Stimulated activated CD8-positive, alpha-beta memory T cell treated with anti-CD3 and anti-CD28 coated beads, Interleukin-15, amount 100 ng/mL, for 1 hour (primary cell): Measurements from ENCODE around the gene GIPR.
"Not testable (repeated sequence)": the region's sequence is repeated elsewhere in the genome, so short reads cannot be mapped to it uniquely, and the experiment has no call there.

ENCODE experiments used
- DNase-seq: peaks from one replicate; pipeline ENCODE4 v3.0.0-alpha.2; 2020; ENCODE audit warnings: low read depth

GIPR gene

DNA sequence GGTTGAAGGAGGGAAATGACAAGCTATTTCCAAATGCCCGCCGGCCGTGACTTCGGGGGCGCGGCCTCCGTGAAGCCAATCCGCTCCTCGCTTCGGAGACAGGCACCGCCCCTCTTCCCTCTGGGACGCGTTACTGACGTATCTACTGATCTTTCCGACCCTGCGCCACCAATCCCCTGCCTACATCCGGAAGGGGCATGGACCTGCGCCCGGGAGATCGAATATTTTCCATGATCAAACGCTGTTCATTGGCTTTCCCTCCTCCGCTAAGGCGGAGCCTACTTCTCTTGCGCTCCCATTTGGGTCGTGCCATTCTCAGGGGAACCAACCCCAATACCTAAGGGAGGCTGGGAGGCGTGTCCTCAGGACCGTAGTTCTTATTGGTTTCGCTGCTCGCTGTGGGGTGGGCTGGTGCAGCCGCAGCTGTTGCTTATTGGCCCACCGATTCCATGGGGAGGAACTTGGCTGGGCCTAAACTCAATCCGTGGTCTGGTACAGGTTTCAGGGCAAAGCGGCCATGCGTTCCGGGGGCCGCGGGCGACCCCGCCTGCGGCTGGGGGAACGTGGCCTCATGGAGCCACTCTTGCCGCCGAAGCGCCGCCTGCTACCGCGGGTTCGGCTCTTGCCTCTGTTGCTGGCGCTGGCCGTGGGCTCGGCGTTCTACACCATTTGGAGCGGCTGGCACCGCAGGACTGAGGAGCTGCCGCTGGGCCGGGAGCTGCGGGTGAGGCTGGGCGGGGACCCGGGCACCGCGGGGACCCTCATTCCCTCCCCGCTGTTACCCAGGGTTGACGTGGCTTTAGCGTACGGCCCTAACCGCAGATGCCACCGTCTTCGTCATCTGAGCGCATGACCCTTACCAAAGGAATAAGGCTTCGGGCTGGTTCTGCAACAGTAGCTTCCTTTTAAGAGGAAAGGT, 24.4 kb downstream of the GIPR start, which contains the start of gene QPCTL:
TSS of gene QPCTL (plus strand) at position 480 of the 919 bp plus-strand sequence. CDS start at position 518, 38 bp downstream.
- peak; percentile 91 for DNase-seq

DNA sequence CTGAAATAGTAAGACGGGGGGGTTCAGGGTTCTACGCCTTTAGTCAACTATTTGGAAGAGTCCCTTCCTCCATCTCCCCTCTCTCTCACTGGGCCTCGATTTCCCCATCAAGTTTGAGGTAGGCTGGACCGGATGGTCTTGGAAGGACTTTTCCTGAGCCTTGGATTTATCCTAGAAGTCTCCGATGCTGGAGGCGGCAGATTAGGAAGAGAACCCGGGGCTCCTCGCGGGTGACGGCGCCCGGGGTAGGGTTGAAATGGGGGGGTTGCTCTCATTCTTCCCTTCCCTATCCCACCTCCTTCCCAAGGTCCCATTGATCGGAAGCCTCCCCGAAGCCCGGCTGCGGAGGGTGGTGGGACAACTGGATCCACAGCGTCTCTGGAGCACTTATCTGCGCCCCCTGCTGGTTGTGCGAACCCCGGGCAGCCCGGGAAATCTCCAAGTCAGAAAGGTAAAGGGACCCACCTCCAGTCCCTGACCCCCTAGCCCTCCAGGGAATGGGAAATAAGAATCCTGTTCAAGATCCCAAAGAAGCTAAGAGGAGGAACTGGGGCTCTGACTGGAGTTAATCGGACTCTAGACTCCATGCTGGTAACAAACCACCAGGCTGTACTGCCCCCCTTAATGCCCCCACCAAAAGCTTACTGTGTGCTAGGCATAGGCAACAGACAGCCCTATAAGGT, 25.2 kb downstream of the GIPR start:
- peak; percentile 68 for DNase-seq

DNA sequence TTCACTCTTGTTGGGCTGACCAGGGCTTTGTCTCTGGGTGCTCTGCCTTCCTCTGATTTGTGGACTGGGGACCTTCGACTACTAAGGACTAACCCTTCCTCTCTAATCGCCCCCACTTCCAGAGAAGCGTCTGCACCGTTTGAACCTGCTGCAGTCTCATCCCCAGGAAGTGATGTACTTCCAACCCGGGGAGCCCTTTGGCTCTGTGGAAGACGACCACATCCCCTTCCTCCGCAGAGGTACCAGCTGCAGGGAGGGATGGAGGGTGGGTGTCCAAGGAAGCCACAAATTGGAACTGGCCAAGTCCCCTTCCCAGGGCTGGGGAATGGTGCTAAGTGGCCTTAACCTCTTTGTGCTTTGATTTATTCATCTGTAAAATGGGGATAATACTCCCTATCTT, 33.7 kb downstream of the GIPR start:
- DNase-seq = no peak

DNA sequence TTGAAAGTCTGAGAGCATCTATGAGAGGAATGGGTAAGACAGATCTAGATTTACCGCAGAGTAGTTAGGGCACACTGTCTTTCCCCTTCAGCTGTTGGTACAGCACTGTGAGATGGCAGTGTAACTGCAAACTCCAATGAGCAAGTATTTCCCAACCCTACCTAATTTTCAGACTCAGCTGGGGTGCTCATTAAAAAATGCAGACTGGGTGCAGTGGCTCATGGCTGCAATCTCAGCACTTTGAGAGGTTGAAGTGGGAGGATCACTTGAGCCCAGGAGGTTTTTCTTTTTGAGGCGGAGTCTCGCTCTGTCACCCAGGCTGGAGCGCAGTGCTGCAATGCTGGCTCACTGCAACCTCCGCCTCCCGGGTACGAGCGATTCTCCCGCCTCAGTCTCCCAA, 37.1 kb downstream of the GIPR start:
- no peak for DNase-seq

DNA sequence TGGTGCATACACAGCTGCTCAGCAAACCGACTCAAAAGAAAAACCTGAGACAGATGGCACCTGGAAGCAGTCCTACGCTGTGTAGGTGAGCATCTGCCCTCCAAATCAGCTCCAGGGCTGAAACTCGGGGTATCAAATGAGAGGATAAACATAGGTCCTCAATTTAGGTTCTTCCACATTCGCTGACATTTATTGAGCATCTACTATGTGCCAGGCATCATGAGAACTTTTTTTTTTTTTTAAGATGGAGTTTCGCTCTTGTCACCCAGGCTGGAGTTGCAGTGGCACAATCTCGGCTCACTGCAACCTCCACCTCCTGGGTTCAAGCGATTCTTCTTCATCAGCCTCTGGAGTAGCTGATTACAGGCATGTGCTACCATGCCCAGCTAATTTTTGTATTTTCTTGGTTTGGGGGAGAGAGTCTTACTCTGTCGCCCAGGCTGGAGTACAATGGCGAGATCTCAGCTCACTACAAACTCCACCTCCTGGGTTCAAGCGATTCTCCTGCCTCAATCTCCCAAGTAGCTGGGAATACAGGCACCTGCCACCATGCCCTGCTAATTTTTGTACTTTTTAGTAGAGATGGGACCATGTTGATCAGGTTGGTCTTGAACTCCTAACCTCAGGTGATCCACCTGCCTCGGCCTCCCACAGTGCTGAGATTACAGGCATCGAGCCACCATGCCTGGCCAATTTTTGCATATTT, 37.8 kb downstream of the GIPR start:
- no peak for DNase-seq

DNA sequence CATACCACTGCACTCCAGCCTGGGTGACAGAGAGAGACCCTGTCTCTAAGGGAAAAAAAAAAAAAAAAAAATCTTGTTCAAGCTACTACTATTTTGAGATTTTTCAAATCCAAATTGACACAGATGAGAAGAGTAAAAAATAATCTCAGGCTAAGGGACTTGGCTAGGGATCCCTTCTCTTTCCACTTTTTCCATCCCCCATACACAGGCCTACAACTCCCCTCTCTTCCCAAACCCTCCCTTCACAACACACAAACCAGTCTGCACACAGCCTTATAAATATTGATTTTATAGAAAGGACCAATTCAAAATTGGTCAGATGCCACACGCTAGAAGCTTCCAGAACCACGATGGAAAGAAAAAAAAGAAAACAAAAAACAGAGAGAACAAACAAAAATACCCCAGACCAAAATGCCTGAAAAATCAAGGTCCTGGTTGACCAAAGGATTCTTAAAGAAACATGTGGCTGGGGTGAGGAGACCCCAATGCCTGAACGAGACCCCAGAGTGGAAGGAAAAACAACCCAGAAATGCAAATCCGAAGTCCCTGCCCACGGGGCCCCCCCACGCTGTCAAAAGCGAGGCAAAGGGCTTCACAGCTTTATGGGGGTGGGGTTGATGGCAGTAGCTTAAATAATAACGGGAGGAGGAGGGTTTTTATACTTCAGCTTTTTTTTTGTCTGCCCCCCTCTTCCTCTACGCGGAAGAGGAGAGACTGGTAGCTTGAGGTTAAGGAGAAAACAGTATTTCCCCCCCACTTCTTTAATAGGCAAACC, 42.5 kb downstream of the GIPR start:
- no peak for DNase-seq

DNA sequence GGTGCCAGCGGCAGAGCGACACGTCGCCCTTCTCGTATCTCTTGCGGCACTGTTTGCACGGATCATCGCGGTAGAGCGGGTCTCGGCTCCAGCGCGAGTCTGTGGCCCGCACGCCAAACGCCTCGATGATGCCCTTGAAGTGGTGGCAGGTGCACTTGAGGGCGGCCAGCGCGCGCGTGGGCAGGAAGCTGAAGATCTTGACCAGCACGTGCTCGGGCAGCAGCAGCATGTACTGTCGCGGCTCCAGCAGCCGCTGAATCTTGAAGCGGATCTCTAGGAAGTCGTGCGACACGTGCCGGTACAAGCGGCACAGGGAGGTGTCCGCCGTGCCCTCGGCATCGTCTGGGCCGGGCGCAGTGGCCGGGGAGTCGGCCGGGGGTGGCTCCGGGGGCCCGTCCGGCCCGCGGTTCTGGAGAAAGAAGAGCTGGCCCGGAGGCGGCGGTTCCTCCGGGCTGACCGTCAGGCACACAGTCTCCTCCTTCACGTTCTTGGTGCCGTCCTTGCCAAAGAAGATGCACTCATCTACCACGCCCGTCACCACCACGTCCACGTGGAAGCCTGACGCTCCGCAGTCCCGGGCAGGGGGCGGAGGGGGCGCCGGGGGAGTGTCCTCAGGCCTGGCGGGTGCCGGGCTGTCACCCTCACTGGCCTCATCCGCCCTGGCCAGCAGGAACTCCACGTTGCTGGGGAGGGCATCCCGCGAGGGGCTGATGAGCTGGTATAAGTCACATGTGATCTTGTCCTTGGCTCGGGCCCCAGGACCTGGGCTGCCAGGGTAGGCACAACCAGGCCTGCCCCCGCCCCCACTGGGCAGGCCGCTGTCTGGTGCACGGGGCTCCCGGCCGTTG, 44.1 kb downstream of the GIPR start:
- DNase-seq = no peak

DNA sequence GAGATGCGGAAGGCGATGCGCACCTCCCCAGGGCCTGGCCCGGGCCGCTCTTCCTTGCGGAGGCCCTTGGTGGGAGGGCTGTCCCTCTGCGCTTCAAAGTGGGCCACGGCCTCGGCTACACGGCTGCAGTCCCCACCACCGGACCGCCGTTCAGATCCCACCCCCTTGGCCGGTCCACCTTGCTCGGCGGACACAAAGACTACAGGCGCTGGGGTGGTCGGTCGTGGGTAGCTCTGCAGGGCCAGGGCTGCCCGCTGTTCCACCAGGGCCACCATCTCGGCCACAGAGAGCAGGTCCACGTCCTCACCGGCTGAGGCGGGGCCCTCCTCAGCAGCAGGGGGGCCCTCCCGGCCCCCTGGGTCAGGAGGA, 44.7 kb downstream of the GIPR start:
- no peak for DNase-seq

DNA sequence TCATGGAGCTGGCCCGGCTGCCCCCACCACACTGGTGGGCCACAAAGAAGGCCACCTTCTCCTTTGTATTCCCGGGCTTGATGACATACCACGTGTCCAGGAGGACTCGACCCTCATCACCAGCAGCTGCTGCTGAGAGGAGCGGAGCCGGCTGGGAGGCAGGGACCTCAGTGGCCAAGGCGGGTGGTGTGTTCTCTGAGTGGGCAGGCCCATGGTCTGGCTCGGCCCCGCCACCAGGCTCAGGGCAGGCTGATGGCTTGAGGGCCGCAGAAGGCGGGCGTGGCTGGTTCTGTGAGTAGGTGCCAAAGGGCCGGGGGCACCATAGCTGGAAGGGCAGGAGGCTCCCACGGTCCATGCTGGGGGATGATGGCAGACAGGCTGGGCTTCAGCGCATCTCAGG, 45.1 kb downstream of the GIPR start:
- DNase-seq = no peak

DNA sequence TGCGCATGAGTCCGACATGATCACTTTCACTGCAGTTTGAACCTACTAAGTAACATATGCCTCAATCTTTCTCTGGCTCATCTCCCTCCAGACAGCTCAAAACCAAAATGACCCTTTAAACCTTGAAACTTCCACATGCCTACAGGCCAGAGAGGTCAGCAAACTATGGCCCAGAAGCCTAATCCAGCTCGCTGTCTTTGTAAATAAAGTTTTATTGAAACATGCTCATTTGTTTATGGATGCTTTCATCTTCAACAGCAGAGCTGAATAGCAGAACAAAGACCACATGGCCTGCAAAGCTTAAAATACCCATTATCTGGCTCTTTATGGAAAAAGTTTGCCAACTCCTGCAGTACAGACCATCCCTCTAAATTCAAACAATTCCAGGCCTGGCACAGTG, 47.1 kb downstream of the GIPR start:
- no peak for DNase-seq

DNA sequence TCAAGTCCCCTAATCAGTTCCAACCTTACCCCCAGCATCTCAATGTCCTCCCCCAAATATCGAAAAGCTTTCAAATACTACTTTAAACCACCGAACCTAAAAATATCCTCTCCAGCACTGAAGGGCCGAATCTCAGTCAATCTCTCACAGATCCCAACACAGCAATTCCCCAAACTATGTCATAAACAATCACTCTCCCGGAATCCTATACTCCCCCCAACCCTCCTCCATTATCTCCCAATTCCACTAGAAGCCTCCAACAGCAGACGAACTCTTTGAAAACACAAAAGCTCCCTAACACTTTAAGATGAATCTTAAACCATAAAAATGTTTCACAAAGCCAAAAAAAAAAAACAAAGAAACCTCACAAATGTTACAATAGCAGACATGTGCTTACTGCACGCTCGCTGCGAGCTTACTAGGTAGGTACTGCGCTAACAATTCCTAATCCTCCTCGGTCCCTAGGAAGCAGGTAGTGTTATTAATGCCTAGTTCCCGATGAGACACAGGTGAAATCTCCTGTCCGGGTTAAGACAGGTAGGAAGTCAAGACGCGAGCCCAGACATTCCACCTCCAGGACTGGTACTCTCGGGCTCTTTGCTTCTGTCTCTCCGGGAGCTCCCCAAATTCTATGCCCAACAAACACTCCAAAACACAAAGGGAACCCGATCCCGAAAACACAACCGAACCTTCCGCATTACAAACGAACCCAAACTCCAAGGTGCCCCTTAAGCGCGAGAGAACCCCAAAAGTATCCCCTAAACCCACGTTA, 48.5 kb downstream of the GIPR start:
- DNase-seq = no peak

DNA sequence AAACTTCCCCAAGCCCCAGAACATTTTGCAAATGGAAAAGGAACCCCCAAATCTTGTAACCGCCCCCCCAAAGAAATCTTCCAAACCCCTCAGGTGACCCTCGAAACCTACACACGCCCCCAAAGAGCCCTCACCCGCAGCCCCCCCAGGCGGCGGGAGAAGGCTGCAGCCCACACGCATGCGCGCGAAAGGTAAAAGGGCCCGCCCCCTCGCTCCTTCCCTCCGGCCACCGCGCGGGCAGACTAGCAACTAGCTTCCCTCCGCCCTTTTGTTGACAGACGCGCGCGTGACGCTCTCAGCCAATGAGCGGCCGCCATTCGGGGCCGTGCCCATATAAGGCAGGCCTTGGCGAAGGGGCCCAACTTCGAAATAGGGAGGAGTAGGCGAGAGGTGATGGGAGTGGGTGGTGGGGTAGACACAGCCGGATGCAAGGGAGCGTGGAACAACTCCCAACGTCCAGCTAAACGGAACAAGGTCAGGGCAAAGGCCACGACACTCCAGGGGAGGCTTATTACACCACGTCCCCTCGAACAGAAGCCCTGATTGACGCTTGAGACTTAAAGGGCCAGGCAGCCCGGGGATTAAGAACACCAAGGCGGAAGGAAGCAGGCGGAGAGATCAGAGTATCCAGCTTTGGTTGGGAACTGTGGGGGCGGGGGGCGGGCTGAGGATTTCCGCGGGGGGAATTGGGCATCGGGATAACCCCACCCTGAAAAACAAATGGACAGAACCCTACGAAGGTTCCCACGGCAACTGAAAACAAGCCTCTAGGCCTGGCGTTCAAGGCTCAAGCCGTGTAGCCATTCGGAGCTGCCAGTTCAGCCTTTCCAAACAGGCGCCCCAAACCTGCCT, 49.3 kb downstream of the GIPR start:
- peak; percentile 91 for DNase-seq

DNA sequence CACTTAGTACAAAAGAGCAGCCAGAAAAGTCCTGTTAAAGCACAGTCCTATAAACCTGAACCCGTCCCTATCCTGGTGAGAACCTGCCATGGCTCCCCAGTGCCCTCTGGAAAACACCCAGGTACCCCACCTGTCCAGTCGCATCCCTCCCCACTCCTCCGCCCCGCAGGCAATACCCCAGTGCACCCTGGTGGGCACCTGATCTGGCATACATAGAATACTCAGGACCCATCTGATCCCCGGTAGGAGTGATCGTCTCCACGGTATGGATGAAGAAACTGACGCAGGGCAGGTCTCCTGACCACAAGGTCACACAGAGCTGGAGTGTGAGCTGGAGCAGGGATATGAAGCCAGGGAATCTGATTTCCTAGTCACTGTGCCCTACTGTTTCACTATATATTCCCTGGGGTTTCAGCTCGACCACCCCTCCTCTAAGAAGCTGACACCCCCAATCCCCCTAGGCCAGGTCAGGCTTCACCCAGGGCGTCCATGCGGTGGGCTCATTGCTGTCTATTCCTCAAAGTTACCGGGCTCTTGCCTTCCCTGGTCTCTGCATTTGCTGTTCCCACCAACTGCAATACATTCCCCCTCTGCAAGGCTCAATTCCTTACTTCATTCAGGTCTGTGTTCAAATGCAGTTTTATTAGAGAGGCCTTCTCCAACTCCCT, 50.1 kb downstream of the GIPR start:
- no peak for DNase-seq

DNA sequence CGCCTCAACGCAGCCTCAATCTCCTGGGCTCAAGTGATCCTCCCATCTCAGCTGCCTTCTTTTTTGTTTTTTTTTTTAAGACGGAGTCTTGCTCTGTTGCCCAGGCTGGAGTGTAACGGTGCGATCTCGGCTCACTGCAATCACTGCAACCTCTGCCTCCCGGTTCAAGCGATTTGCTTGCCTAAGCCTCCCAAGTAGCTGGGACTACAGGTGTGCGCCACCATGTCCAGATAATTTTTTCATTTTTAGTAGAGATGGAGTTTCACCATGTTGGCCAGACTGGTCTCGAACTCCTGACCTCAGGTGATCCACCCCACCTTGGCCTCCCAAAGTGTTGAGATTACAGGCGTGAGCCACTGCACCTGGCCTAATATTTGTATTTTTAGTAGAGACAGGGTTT, 52.0 kb downstream of the GIPR start:
- not testable (repeated sequence) for DNase-seq

DNA sequence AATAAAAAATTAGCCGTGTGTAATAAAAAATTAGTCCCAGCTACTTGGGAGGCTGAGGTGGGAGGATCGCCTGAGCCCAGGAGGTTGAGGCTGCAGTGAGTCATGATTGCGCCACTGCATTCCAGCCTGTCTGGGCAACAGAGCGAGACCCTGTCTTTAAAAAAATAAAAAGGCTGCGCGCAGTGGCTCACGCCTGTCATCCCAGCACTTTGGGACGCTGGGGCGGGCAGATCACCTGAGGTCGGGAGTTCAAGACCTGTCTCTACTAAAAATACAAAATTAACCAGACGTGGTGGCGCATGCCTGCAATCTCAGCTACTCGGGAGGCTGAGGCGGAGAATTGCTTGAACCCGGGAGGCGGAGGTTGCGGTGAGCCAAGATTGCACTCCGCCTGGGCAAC, 60.7 kb downstream of the GIPR start:
- DNase-seq = not testable (repeated sequence)

DNA sequence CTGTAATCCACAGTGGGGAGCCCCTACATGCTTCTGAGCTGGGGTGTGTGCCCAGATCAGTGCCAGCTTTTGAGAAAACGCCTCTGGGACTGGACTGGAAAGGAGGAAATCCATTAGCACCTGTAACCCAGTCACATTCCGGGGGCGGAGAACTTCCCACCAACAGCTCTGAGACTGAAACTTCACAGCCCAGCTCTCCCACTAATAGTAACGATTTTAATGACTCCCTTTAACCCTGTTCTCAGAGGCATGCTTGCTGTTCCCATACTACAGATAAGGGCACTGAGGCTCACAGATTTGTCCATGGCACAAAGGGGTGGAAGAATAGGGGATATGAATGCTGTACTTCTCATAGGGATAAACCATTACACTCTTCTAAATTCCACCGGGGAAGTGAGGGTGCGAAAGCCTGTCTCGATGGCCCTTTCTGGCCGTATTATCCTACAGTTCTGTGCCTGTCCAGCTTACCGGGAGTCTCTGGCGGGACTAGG, 61.8 kb downstream of the GIPR start:
- no peak for DNase-seq

DNA sequence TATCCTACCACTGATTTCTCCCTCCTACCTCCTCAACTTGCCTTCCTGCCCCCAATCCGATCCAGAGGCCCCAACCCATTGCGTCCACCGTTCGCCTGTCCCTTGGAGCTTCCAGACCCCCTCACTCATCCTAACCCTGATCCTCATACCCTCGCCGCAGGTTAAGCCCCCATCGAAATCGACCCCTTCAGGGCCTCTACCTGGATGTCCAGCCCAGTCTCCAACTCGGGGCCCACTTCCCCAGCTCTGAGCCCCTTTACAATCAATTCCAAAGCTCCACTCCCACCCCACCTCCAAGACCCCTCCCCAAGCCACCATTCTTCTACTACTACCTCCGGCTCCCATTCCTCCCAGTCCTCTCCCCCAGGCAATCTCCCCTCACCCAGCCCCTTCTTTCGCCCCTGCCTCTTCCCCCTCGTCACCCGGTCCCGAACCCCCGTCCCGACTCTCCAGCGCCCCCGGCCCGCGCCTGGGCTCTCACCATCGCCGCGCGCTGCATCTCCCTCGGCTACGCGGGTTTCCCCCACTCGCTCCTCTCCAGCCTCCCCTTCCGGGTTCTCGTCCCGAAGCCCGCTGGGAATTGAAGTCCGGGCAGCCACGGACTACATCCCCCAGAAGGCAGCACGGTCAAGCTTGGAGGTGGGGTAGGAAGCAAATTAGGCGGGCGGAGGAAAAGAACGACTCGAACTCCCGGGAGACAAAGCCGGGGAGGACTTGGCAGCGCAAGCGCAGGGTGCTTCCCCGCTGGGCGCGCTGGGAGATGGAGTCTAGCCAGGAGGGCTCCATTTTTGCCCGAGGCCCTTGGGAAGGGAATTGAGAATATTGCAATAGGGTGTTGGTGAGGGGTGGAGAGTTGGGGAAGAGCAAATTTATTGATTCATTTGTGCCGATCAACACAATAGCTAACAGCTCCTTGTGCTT, 62.6 kb downstream of the GIPR start, which contains the start of gene FBXO46:
TSS of gene FBXO46 (minus strand) at position 529 of the 921 bp plus-strand sequence. CDS start 17,401 bp downstream, outside the sequence.
- peak; percentile 90 for DNase-seq
